MM.1S (cell line): Measurements from ENCODE around the gene MAJIN.

Experiments
- EZH2 ChIP-seq: fragments of 300-600 bp; sonication (generic); optimal IDR thresholded peaks from 2 replicates; pipeline ENCODE3; 2017; ENCODE audit warnings: low read depth, mild to moderate bottlenecking, antibody characterized with exemption, low read length, mixed read lengths
- EZH2phosphoT487 ChIP-seq: fragments of 300-600 bp; sonication (generic); IDR thresholded peaks from 2 replicates; pipeline ENCODE4 v1.6.1; 2018; ENCODE audit warnings: antibody characterized with exemption, low read length
- TF ChIP-seq, protein P1 (sequence below): fragments of 300-600 bp; sonication (generic); IDR thresholded peaks from 2 replicates; pipeline ENCODE4 v1.5.1; 2016; ENCODE audit warnings: antibody characterized with exemption, low read length, mixed read lengths

DNA sequence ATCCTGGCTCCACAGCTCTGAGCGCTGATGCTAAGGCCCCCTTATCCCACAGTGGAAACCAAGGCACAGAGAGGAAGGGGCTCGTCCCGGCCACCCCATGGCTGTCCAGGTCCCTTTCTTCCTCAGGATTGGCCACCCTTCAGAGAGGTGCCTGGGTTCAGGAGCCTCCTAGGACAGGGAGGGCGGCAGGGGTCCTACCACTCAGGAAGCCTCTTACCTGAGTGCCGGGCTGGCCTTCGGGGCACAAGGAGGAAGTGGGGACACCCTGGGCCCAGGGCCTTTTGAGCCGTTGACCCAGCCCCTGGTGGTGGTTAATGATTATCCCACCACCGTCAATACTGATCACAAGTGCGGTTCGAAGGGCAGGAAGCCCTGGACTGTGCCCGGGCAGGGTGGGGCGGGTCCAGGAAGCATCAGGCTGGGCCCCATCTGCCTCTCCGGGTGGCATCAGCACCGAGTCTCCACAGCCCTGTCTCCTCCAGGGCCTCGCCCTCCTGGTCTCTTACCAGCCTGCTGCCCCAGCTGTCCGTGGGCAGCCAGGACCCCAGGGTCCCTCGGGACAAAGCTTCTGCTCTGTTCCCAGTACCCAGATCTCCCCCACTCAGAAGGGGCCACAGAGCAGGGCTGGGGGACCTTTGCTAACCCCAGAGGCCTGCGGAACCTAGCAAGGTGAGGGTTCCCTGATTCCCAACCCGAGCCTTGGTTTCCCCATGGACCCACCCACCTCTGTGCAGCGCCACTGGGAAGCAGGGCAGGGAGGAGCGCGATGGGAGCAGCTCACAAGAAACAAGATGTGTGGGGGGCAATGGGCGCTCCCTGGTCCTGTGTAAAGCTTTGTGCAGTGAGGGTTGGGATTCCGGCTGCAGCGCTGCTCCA is 78.5 kb downstream of the MAJIN start:
- TF ChIP-seq, protein P1, sequence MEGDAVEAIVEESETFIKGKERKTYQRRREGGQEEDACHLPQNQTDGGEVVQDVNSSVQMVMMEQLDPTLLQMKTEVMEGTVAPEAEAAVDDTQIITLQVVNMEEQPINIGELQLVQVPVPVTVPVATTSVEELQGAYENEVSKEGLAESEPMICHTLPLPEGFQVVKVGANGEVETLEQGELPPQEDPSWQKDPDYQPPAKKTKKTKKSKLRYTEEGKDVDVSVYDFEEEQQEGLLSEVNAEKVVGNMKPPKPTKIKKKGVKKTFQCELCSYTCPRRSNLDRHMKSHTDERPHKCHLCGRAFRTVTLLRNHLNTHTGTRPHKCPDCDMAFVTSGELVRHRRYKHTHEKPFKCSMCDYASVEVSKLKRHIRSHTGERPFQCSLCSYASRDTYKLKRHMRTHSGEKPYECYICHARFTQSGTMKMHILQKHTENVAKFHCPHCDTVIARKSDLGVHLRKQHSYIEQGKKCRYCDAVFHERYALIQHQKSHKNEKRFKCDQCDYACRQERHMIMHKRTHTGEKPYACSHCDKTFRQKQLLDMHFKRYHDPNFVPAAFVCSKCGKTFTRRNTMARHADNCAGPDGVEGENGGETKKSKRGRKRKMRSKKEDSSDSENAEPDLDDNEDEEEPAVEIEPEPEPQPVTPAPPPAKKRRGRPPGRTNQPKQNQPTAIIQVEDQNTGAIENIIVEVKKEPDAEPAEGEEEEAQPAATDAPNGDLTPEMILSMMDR: no peak
- TF ChIP-seq EZH2: no peak
- no peak for TF ChIP-seq EZH2phosphoT487
